ENCODE data around the gene TM4SF5. TPM values are rescaled to one million over a fixed set of nuclear protein-coding genes. Genes with fewer than 3 reads are reported as not detected.

The TM4SF5 gene
- total RNA-seq, 1 experiment from 2014 or later, result not detected

- no TSS peak for BruUV-seq (replicated peaks)
- ATAC-seq, result no peak
- RAD21 ChIA-PET (ENCODE audit: low non-redundant PET in 1 of 2, low total read pairs in 2 of 2, uncharacterized antibody in 2 of 2, unreplicated experiment in 2 of 2), result no interaction called here
These were observed 51.1 kb downstream of the TM4SF5 start for GRCh38 chr17:4822835-4823234.

More at GRCh38 chr17:4822835-4823234, 51.1 kb downstream of the TM4SF5 start:
- Histone ChIP-seq H3K36me3 (ENCODE audit: control insufficient read depth in 1 of 2, insufficient read depth in 2 of 2, low read length in 2 of 2) (no peaks in the 10 kb centered on the region; a peak in 1 of 4 replicates), H3K4me2 (ENCODE audit: low read length) (no peak overlapping the region), H4K20me1 (ENCODE audit: insufficient read depth) (no peaks in the 10 kb centered on the region), H3K9me2 (ENCODE audit: insufficient read depth) (no peaks in the 10 kb centered on the region), H3K27me3 (ENCODE audit: insufficient read depth, low read length) (no peaks in the 10 kb centered on the region), H3K79me2 (ENCODE audit: insufficient read depth, low read length) (no peaks in the 10 kb centered on the region), H3K27ac (ENCODE audit: low read depth, low read length) (no peak overlapping the region), H3K4me3 (replicated peaks in 1 of 2; ENCODE audit: low read depth in 1 of 2, low read length in 2 of 2) (no peak overlapping the region), H3K9ac (ENCODE audit: low read length) (no peak overlapping the region), H3K4me1 (ENCODE audit: control insufficient read depth in 1 of 2, insufficient read depth in 2 of 2, low read length in 2 of 2) (no peaks in the 10 kb centered on the region), H3K9me3 (ENCODE audit: control insufficient read depth in 1 of 2, insufficient read depth in 1 of 2, low read depth in 1 of 2, low read length in 2 of 2) (no peaks in the 10 kb centered on the region), H2AFZ (ENCODE audit: low read depth, low read length, poor library complexity, severe bottlenecking) (no peak overlapping the region)
- no peak for DNase-seq (ENCODE audit: low read depth, low spot score)
- CTCF ChIA-PET, result no interaction called here
- intact Hi-C loops (cut with micrococcal nuclease), result no loop called here
- POLR2A ChIA-PET, result no interaction called here
- TF ChIP-seq SIN3A (IDR thresholded peaks at IDR 0.05; ENCODE audit: low read depth) (no peak), YY1 (IDR thresholded peaks at IDR 0.05; ENCODE audit: extremely low read depth, insufficient replicate concordance, low read depth, low read length) (no peak), CEBPB (IDR thresholded peaks at IDR 0.05; ENCODE audit: low read depth) (no peak), ZNF274 (IDR thresholded peaks at IDR 0.05; ENCODE audit: low read depth, low read length) (no peak), SRF (IDR thresholded peaks at IDR 0.05; ENCODE audit: low read depth) (no peak), POLR2A (IDR thresholded peaks at IDR 0.05; ENCODE audit: borderline replicate concordance, extremely low read depth, insufficient read depth, insufficient read length) (no peak), CBX3 (IDR thresholded peaks at IDR 0.05; ENCODE audit: low read depth) (no peak), EZH2 (IDR thresholded peaks at IDR 0.05) (no peak), JUND (IDR thresholded peaks at IDR 0.05) (no peak), EGR1 (IDR thresholded peaks at IDR 0.05; ENCODE audit: low read depth) (no peak), ATF3 (IDR thresholded peaks at IDR 0.05) (no peak), REST (IDR thresholded peaks at IDR 0.05; ENCODE audit: low read depth) (no peak), SP1 (IDR thresholded peaks at IDR 0.05; ENCODE audit: low read depth) (no peak), ELF1 (IDR thresholded peaks at IDR 0.05; ENCODE audit: borderline replicate concordance, low read depth) (no peak), ZBTB33 (IDR thresholded peaks at IDR 0.05; ENCODE audit: extremely low read depth, insufficient replicate concordance, low read length) (no peak), CTCF (IDR thresholded peaks at IDR 0.05 in 2 of 3, conservative IDR thresholded peaks at IDR 0.05 in 1 of 3; ENCODE audit: borderline replicate concordance in 1 of 3, insufficient read depth in 1 of 3, low read depth in 2 of 3, low read length in 2 of 3) (no peak), EZH2phosphoT487 (IDR thresholded peaks at IDR 0.05; ENCODE audit: borderline replicate concordance) (no peak), ZFX (IDR thresholded peaks at IDR 0.05) (no peak), MAX (IDR thresholded peaks at IDR 0.05) (no peak)
